SU-DHL-6 (cell line): ENCODE measurements around the gene CAMSAP3.

Experiments used
- CTCF ChIP-seq: fragments of 200-600 bp; sonication (generic); IDR thresholded peaks from one replicate; pipeline ENCODE4 v1.5.1; 2017; ENCODE audit warnings: antibody characterized with exemption, mild to moderate bottlenecking, low read length, moderate library complexity; ENCODE audit not compliant: insufficient read depth, poor library complexity, severe bottlenecking
- EZH2phosphoT487 ChIP-seq: fragments of 200-600 bp; sonication (generic), shearing (Covaris generic); conservative IDR thresholded peaks from 2 replicates; pipeline ENCODE4 v1.6.1; 2018; ENCODE audit warnings: mild to moderate bottlenecking, antibody characterized with exemption, low read length, moderate library complexity, mixed read lengths

- TF ChIP-seq CTCF (no peak), EZH2phosphoT487 (no peak)
Observed at GRCh38 chr19:7631577-7631976, 35.9 kb downstream of the CAMSAP3 start.
